ENCODE measurements around the gene CTBP1.

GRCh38 chr4:1230971-1231636 is 17.8 kb downstream of the CTBP1 start:
- TF ChIP-seq POLR2A (IDR thresholded peaks at IDR 0.05; ENCODE audit: low read depth, low read length) (no peak), POLR2AphosphoS5 (IDR thresholded peaks at IDR 0.05; ENCODE audit: low read depth, low read length) (no peak)

Measured in GM12892 (cell line).